HG03378 (cell line): ENCODE measurements around the gene CDT1.

Experiments
- ATAC-seq: cut with Tn5 transposase; IDR thresholded peaks from one replicate; pipeline ENCODE4 v1.9.1; 2021; ENCODE audit warnings: mild to moderate bottlenecking, moderate library complexity; ENCODE audit not compliant: unreplicated experiment

Gene CDT1

DNA sequence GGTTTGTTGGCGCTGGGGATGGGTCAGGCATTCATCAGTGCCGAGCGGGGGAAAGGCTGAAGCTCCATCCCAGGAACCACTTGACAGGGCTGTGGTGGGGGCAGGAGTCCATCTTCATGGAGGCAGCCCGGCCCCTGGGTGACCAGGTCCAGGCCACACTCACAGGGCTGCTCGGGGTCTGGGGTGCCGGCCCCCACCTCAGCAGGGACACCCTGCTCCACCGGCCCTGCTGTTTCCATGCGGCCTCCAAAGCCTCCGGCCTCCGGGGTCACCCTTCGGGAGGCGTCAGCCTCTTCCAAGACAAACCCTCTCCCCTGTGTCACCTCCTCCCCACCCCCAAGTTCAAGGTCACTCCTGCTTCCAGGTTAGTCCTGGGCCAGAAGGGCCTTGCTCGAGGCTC lies 31.1 kb downstream of the CDT1 start:
- ATAC-seq, result no peak

DNA sequence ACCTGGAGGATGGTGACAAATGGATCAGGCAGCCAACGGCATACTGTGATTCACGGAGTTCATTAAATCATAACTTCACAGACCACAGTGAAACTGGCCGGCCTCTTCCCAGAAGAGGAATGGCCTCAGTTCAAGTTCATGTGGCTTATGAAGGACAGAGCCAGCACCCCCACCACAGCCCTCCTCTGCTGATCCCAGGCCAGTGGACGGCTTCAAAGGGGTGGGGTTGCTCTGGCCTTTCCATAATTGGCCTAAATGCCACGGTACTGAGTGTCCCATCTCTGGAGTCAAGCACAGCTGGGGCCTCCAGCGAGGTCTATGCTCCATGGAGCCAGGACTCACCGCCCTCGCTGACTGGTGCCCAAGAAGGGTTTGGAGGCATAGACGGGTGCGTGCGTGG lies 31.8 kb downstream of the CDT1 start:
- no peak for ATAC-seq

DNA sequence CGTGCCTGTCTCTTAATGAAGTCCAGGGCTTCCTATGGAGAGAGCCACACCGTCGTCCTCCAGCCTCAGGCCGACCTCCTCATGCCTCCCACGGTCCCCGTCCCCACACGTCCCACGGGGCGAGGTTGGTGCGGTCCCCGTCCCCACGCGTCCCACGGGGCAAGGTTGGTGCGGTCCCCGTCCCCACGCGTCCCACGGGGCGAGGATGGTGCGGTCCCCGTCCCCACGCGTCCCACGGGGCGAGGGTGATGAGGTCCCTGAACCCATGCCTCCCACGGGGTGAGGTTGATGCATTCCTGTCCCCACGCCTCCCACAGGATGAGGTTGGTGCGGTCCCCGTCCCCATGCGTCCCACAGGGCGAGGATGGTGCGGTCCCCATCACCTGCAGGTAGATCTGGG lies 32.2 kb downstream of the CDT1 start:
- no peak for ATAC-seq

DNA sequence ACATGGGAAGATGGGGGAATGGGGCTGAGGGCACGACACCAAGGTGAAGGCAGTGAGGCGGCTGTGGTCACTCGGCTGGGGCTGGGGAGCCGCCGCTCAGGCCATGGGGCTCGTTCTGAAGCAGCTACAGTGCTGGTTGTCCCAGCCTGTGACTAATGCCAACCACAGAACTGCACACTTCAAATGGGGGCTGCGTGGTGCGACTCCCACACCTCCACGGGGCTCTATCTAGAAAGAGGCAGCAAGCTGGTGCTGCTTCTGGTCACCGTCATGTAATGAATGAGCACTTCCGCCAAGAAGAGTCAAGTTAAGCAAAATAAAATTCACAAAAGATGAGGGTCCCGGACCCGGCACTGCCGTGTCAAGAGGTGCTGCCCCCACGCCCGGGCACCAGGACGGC lies 33.2 kb downstream of the CDT1 start:
- no peak for ATAC-seq

DNA sequence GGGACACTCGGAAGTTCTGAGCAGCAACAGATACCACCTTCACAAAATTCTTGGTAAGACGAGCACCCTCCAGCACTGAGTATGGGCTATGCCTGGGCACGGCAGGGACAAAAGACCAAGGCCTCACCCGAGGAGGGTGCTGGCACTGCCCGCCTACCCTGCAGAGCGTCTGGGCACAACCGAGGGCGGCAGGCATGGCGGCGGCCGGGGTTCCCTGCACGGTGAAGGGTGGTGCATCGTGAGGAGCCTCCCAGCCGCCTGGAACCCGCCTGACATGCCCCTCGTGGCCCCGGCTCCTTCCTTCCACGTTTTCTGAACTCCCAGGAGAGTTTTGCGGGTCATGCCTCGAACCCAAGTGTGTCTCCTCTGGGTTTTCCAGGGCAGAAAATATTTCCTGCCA lies 34.2 kb downstream of the CDT1 start:
- no peak for ATAC-seq

DNA sequence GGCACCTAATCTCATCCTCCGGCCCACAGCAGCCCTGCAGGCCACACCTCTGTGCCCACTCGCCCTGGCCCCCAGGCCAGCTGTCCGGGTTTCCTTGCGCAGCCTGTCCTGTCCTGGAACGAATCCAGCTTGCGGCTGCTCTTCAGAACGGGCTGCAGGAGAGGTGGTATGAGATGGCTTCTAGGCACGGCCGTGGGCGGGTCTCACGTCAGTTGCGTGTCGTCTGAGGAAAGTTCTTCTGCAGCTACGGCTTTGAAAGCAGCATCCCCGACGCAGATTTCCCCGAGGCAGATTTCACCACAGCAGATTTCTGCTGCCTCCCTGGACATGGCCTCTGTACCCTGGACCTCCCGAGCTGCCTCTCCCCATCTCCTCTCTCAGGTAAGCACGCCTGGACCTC lies 35.0 kb downstream of the CDT1 start:
- ATAC-seq, result no peak

DNA sequence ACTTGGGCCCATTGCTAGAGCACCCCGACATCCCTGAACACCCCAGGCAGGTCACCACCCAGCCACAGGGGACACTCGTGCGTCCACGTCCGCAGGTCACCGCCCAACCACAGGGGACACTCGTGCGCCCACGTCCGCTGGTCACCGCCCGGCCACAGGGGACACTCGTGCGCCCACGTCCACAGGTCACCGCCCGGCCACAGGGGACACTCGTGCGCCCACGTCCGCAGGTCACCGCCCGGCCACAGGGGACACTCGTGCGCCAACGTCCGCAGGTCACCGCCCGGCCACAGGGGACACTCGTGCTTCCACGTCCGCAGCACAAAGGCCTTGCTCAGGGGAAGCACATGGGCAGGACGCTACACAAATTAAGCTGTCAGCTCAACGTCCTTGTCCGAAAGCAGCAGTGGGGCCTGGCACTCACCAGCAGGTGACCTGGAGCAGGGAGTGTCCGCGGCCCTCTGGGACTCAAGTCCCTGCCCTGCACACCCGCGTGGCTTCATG lies 35.5 kb downstream of the CDT1 start:
- ATAC-seq, result no peak

DNA sequence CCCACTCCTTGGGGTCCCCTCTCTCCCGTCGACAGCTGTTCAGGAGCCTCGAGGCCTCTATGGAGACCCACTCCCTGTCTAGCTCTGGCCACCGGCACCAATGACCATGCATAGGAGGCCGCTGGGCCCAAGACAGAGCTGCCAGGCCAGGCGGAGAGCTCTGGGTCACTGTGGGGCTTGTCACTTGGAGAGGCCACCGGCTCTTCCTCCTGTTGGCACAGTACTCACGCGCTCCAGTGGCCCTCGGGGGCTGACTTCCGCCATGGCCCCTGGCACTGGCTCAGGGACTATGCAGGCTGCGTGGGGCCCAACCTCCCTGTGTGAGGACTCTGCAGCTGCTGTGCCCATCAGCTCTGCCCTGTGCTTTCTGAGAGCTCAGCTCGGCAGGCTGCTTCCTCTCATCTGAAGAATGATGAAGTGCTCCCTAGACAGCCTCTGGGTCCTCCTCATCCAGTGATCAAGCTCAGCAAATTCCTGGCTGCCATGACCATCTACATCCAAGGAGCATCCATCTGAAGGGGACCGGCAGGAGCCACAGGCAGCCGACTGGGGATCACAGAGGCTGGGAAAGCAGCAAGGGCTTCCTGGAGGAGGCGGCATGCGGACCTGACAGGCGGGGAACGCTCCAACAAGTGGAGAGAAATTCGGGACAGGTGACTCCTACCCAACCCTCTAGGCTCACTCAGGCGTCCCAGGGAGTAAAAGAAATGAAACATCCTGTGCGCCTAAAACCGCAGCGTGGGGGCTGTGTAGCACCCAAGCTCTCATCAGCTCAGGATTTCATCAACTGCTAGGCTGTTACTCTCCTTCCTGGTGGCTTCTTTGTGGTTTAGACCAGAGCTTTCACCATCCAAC lies 36.4 kb downstream of the CDT1 start:
- ATAC-seq, result no peak

DNA sequence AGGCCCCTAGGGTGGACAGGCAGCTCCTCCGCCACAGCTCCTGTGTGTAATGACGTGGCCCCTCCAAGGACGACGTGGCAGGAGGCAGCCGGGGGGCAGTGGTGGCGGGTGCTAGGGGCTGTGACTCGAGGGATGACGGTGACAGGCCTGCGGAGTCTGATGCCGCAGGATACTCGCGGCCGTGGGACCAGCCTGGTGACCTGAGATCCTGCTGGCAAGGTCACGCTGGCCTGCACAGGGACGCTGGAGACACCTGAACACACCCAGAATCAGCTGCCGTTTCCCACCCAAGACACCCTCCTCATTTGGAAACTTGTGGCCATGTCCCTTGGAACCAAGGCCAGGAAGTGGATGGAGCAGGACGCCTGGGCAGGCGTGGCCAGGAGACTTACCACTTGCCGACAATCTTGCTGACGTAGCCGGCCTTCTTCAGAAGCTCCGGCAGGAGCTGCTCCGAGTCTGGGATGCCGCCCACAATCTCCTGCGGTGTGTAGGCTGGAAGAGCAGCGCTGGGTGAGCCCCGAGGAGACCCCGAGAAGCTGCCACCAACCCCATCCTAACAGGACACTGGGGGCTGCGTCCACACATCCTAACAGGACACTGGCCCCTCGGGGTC lies 37.1 kb downstream of the CDT1 start:
- ATAC-seq, result no peak

DNA sequence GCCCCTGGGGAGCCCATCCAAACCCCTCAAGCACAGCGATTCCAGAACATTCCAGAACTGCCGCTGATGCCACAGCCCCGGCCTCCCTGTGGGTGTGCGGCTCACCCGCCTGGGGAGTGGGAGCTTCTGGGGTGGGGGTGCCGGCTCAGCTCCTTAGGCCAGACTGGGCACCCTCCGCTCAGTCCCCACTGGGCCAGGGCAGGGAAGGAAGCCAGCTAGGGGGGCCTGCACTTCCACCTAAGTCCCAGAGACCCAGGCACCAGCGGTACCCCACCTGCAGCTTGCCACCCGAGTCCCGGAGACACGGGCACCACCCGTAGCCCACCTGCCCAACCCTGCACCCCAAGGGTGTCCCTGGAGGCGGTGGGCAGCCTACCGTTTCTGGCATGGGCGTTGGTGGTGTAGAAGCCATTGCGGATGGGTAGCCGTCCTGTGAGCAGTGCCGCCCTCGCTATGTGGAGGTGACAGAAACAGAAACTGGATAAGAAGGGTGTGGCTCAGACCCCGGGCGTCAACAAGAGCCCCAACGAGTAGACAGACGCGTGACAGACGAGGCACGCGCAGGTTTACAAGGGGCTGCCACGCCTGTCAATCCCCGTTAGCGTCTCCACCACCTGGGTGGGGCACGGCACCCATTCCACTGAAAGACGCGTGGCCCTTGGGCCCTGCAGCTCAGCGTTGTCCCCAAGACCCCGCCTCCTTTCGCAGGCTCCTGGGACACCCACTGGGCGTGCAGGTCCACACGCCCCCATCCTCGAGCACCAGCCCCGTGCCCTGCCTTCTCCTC lies 38.1 kb downstream of the CDT1 start:
- ATAC-seq, result no peak

DNA sequence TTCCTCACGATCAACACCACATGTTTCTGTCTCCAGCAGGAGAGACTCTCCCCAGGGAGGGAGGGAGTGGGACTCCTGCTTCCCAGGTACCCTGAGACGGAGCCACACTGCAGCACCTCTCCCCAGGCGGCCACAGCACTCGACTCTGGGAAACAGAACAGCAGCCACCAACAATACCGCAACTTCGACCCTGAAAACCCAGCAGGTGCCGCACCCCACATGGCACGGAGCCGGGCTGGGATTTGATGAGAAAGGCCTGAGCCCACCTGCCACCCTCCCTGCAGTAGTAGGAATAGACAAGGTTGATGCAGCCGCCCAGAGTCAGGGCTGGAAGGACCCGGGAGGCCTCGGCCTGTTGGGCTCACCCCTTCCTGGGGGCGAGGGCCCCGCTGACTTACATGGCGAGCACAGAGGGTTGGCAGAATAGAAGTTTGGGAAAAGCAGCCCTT lies 38.7 kb downstream of the CDT1 start:
- no peak for ATAC-seq

DNA sequence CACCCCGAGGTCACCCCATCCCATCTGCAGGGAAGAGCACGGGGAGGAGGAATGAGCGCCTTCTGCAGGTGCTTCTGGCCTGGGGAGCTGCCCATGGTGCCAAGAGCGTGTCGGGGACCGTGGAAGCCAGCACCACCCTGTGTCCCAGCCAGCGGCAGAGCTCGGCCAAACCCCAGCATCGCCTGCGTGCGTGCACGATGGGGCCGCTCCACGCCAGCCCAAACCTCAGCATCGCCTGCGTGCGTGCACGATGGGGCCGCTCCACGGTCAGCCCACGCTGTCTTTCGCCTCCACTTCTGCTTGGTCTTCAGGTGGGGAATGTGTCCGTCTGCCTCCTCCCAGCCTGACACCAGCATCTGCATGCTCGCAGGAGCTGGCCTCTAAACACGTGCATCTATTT lies 39.2 kb downstream of the CDT1 start:
- no peak for ATAC-seq

DNA sequence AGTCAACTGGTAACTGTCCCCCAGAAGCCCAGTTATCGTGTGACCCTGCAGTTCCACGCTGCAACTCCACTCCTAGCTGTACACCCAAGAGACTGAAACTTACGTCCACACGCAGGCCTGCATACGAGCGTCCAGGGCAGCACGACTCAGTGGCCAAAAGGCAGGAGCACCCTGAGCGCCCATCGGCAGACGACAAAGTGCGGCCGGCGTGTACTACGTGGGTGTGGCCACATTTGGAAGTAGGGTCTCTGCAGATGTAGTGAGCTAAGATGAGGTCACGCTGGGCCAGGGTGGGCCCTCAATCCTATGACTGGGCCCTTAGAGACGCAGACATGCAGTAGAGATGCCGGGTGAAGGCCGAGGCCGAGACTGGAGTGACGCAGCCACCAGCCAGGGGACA lies 39.7 kb downstream of the CDT1 start:
- ATAC-seq, result no peak

DNA sequence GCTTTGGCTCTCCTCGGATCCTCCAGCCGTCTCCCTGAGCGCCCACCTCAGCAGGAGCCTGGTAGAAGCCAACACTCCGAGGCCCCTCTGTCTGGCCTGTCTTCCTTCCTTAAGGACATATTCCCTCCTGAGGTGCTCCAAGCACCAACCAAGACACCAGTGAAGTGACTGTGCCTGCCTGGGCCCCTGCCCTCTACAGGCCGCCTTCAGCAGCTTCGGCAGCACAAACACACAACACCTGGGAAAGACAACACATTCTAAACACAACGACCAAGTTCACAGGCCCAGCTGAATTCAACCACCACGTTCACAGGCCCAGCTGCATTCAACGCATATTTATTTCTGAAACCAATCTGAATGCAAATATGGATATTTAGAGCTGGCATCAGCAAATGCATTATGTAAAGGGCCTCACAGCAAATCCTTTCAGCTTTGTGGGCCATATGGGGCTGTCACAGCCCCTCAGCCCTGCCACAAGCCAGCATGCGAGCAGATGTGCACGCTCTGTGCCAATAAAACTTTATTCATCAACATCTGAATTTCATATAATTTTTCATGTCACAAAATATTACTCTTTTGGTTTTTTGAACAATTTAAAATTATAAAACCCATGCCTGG lies 40.9 kb downstream of the CDT1 start:
- no peak for ATAC-seq

DNA sequence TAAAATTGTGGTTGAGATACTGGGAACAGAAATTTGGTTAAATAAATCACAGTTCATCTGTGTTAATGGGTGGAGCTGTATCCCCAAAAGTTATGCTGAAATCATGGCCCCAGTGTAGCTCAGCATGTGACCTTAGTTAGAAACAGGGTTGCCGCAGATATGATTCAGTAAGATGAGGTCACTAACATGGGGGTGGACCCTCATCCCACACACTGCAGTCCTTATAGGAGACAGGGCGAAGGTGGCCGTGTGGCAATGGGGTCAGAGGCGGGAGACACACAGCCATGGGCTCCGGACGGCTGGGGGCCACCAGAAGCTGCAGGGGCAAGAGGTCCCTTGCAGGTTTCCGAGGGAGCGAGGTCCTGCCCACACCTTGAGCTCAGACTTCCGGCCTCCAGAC lies 42.5 kb downstream of the CDT1 start:
- ATAC-seq, result no peak

DNA sequence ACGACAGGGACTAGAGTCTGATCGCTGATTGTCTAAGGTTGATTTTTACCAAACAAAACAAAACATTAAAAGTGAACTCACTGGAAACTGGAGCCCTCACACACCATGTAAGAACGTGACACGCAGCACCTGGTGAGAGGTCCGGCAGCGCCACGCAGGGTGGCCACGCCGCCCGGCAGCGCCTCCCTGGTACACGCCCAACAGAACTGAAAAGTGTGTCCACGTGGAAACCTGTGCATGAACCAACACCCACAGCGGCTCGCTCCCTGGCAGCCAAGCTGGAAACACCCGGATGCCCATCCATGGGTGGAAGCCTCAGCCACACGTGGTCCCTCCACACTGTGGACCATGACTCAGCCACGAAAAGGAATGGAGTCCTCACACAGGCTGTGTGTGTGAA lies 44.1 kb downstream of the CDT1 start:
- no peak for ATAC-seq

DNA sequence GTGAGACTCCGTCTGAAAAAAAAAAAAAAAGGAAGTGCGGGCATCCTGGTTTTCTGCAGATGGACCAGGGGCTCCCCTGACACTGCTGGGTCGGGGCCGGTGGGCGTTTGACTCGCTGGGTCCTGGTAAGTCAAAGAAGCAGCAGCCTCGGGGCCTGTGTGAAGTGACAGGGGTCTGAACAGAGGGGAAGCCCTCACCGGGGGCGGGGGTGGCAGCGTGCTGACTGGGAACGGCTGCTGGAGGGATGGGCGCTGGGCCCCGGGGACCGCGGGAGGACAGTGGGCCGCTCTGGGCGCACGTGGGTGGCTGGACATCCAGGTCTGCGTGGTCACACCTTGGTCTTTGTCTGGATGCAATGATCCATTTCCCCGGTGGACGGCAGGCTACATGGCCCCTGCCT lies 45.0 kb downstream of the CDT1 start:
- no peak for ATAC-seq

DNA sequence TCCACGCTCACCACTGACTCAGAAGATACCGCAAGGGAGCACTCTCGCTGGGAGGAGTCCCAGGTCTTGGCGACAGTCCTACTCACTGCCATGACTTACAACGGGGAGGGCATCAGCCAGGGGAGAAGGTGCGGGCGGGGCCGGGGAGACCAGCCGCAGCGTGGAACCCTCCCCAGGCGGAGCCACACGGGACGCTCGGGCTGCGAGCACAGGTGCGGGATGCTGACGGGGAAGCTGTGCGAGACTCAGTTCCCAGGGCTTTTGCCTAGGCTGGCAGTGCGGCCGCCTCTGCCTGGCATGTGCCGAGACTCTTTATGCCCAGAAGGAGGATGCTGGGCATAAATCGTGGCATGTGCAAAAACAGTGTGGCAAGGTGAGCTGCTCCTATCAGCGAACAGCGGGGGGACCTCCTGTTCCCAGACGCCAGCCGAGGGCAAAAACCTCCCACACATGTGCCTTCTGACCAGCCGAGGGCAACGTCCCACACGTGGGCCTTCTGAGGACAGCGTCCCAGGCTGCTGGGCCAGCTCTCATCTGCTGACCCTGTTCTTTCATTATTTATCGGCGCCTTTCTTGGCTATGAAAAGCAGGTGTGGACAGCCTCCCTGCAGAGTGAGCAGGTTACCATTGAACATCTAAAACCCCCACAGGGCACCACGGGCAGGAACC lies 47.1 kb downstream of the CDT1 start:
- ATAC-seq, result no peak

DNA sequence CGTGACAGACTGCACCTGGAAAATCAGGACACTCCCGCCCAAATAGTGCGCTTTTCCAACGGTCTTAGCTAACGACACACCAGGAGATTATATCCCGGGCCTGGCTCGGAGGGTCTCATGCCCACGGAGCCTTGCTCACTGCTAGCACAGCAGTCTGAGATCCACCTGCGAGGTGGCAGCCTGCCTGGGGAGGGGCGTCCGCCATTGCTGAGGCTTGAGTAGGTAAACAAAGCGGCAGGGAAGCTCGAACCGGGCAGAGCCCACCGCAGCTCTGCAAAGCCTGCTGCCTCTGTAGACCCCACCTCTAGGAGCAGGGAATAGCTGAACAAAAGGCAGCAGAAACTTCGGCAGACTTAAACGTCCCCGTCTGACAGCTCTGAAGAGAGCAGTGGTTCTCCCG lies 48.0 kb downstream of the CDT1 start:
- ATAC-seq, result no peak

DNA sequence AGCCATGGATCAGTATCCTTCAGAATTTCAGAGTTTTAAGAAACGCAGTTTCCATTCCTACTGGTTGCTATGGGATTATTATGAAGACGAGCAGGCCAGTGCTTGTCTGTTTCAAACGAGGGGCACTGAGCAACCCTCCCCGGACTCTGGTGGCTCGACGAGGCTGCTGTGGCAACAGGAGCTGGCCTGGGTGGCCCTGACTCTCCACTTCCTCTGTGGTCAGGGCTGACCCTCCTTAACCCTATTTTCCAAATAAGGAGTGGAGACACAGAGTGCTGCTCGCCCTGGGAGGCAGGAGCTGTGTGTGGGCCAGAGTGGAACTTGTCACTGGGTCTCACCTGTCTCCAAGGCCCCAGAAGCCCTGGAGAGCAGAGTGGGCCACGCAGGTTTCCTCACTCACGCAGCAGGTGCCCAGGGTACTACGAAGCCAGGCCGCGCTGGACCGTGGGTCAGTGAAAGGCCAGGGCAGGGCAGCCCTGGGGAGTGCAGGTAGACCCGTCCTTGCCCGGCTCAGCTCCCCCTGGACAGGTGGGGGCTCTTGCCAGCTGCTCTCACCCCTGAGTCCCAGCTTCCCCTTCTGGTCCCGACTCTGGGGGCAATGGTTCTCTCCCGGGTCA lies 49.8 kb downstream of the CDT1 start:
- ATAC-seq, result no peak
